H1 (cell line): ENCODE data around the gene NTRK1. TPM values are rescaled to one million over a fixed set of nuclear protein-coding genes. Genes with fewer than 3 reads are reported as not detected.

Experiments
- CHD7 ChIP-seq: fragments of 300-600 bp; sonication (generic); IDR thresholded peaks from 2 replicates; pipeline ENCODE4 v1.7.1; 2012; ENCODE audit warnings: low read length, moderate library complexity, mild to moderate bottlenecking, inconsistent platforms; ENCODE audit not compliant: insufficient replicate concordance
- polyA plus RNA-seq, 7 experiments: library from polyadenylated mRNA; depleted of rRNA in 3 of 7; stranded (reverse) in 5 of 7; unstranded in 2 of 7; fragments of >200 nt in 5 of 7; fragments of 200-250 nt in 2 of 7; gene quantifications; 1 replicate in 5 of 7; 2 replicates in 1 of 7; 4 replicates in 1 of 7; pipeline versions ENCODE4 v1.2.1 to v1.2.3, GENCODE V29; 2011 to 2013; ENCODE audit warnings: missing spikeins in 2 of 7, mixed read lengths in 2 of 7
- total RNA-seq: library from RNA; stranded (reverse); fragmentation: NEBNext Ultra II Directional; extraction: Animal tissue kit (Norgen Biotek cat#: 25700); gene quantifications from 2 replicates; pipeline ENCODE4 v1.2.1, GENCODE V29; 2021

Gene NTRK1
- total and polyA plus RNA-seq, 2 of the 8 experiments (the other 6 are each of a cell fraction or from before 2014, with no cell fraction given) = 0.12 to 0.24 TPM

GRCh38 chr1:156908955-156909354 is 48.3 kb downstream of the NTRK1 start (continued):
- TF ChIP-seq CHD7 = no peak
